ENCODE results near the gene PLPPR3.

DNA sequence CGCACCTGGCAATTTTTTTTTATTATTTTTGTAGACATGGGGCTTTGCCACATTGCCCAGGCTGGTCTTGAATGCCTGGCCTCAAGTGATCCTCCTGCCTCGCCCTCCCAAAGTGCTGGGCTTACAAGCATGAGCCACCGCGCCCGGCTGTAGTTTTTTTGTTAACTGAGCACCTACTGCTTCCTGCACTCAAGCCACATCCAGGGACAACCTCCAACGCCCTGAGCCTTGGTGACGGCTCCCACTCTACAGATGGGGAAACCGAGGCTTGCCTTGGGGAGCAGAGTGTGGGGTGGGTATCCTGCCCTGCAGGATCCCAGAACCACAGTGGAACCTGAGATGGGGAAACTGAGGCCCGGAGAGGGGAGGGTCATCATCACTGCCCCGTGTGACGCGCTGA lies 33.4 kb upstream of the PLPPR3 start:
- TF ChIP-seq POLR2A (IDR thresholded peaks at IDR 0.05; ENCODE audit: low read length): no peak
- TF ChIP-seq GATA1 (IDR thresholded peaks at IDR 0.05; ENCODE audit: low read depth, low read length): no peak

All from erythroblast (primary cell).